IgD-negative memory B cell (primary cell): ENCODE measurements around the gene TMCC2. TPM values are rescaled to one million over a fixed set of nuclear protein-coding genes. Genes with fewer than 3 reads are reported as not detected.
A peak's percentile ranks its signal among the peaks of the same experiment; 100 is the strongest.

Experiments used
- H3K27ac Mint-ChIP-seq, 3 donors: one replicate each; pipeline ENCODE4 v1.8.0; 2020 to 2022; ENCODE audit warnings: mild to moderate bottlenecking in 3 of 3, mixed read lengths in 3 of 3, moderate library complexity in 1 of 3
- H3K27me3 Mint-ChIP-seq: one replicate; pipeline ENCODE4 v1.8.0; 2021; ENCODE audit warnings: mixed read lengths
- H3K36me3 Mint-ChIP-seq: one replicate; pipeline ENCODE4 v1.8.0; 2020; ENCODE audit warnings: mild to moderate bottlenecking, mixed read lengths
- H3K4me1 Mint-ChIP-seq, 3 donors: one replicate each; pipeline ENCODE4 v1.8.0; 2020 to 2022; ENCODE audit warnings: mixed read lengths in 3 of 3, mild to moderate bottlenecking in 1 of 3
- H3K4me3 Mint-ChIP-seq, 4 donors: one replicate each; pipeline ENCODE4 v1.8.0; 2020 to 2022; ENCODE audit warnings: mild to moderate bottlenecking in 4 of 4, mixed read lengths in 4 of 4, moderate library complexity in 3 of 4
- H3K9me3 Mint-ChIP-seq, 3 donors: one replicate each; pipeline ENCODE4 v1.8.0; 2020 to 2021; ENCODE audit warnings: mixed read lengths in 3 of 3, mild to moderate bottlenecking in 1 of 3
- polyA plus RNA-seq: library from polyadenylated mRNA; unstranded; fragments of 300-500 nt; fragmentation: Illumina TruSeq; gene quantifications from one replicate; pipeline ENCODE4 v1.2.3, GENCODE V29; 2021

Gene TMCC2
- polyA plus RNA-seq, 1 donor from 2014 or later = 0.11 TPM

GRCh38 chr1:205199931-205200299 lies 27.8 kb upstream of the TMCC2 start:
- Mint-ChIP-seq H3K27ac (no peak overlapping the region), H3K36me3 (peaks cover 7% of the 10 kb centered on the region), H3K4me3 (no peak overlapping the region), H3K4me1 (peaks cover 15 to 31% (median 22%) of the 10 kb centered on the region in 3 donors), H3K27me3 (no peaks in the 10 kb centered on the region), H3K9me3 (no peaks in the 10 kb centered on the region)

GRCh38 chr1:205204552-205204951 lies 23.2 kb upstream of the TMCC2 start:
- no peak overlapping the region for H3K4me3 Mint-ChIP-seq
- no peaks in the 10 kb centered on the region for H3K27me3 Mint-ChIP-seq
- H3K4me1 Mint-ChIP-seq = peaks cover 17 to 27% (median 22%) of the 10 kb centered on the region in 3 donors
- peak overlapping the region in 1 of 3 donors; percentile 57 for H3K27ac Mint-ChIP-seq
- peaks cover 2% of the 10 kb centered on the region for H3K36me3 Mint-ChIP-seq
- H3K9me3 Mint-ChIP-seq = no peaks in the 10 kb centered on the region

- no peaks in the 10 kb centered on the region for H3K9me3 Mint-ChIP-seq
- H3K27me3 Mint-ChIP-seq = no peaks in the 10 kb centered on the region
- no peak overlapping the region for H3K27ac Mint-ChIP-seq
- H3K4me3 Mint-ChIP-seq = no peak overlapping the region
- peaks cover 13 to 22% (median 20%) of the 10 kb centered on the region in 3 donors for H3K4me1 Mint-ChIP-seq
- H3K36me3 Mint-ChIP-seq = peaks cover 2% of the 10 kb centered on the region
Observed at GRCh38 chr1:205205055-205205454, 22.7 kb upstream of the TMCC2 start.

DNA sequence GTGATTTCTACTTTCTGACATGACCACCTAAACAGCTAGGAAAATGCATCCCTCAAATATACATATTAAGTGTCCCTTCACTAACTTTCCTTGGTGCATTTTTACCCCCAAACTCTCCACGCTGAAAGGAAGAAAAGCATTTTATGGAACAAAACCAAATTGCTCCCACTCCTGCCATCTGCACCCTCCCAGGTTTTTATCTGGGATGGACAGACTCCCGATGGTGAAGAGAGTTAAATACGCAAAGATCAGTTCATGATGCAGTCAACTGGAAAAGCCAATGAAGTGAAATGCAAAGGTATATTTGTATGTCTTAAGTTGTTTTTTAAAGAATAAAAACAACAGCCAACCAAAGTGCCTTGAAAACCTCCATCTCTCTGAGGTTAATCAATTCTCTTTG lies 18.9 kb upstream of the TMCC2 start:
- Mint-ChIP-seq H3K36me3 (no peaks in the 10 kb centered on the region), H3K4me3 (peak overlapping the region in 2 of 4 donors; percentile 63 to 71), H3K9me3 (no peaks in the 10 kb centered on the region), H3K27me3 (no peaks in the 10 kb centered on the region), H3K4me1 (peaks cover 23 to 34% (median 29%) of the 10 kb centered on the region in 3 donors), H3K27ac (peak overlapping the region in 1 of 3 donors; percentile 19)

- peak overlapping the region; percentile 55 to 99 (median 99) for H3K27ac Mint-ChIP-seq
- H3K4me1 Mint-ChIP-seq = peaks cover 20 to 38% (median 24%) of the 10 kb centered on the region in 3 donors
- H3K36me3 Mint-ChIP-seq = no peaks in the 10 kb centered on the region
- H3K4me3 Mint-ChIP-seq = peak overlapping the region; percentile 94 to 100 (median 97)
- H3K27me3 Mint-ChIP-seq = no peaks in the 10 kb centered on the region
- no peaks in the 10 kb centered on the region for H3K9me3 Mint-ChIP-seq
Observed at GRCh38 chr1:205210756-205211168, 17.0 kb upstream of the TMCC2 start.

- peak within 1 kb of the TSS; percentile 95 to 99 (median 99) for H3K27ac Mint-ChIP-seq
- no peaks in the 10 kb centered on the region for H3K27me3 Mint-ChIP-seq
- H3K4me1 Mint-ChIP-seq = peaks cover 20 to 38% (median 24%) of the 10 kb centered on the region in 3 donors
- no peaks in the 10 kb centered on the region for H3K36me3 Mint-ChIP-seq
- peak within 1 kb of the TSS; percentile 94 to 100 (median 97) for H3K4me3 Mint-ChIP-seq
- no peaks in the 10 kb centered on the region for H3K9me3 Mint-ChIP-seq
Observed at GRCh38 chr1:205211169-205211838, 16.4 kb upstream of the TMCC2 start, which contains the start of gene DSTYK. Gene DSTYK, minus strand, starts transcription at chr1:205211702. Its CDS starts 167 bp downstream, at chr1:205211535.

DNA sequence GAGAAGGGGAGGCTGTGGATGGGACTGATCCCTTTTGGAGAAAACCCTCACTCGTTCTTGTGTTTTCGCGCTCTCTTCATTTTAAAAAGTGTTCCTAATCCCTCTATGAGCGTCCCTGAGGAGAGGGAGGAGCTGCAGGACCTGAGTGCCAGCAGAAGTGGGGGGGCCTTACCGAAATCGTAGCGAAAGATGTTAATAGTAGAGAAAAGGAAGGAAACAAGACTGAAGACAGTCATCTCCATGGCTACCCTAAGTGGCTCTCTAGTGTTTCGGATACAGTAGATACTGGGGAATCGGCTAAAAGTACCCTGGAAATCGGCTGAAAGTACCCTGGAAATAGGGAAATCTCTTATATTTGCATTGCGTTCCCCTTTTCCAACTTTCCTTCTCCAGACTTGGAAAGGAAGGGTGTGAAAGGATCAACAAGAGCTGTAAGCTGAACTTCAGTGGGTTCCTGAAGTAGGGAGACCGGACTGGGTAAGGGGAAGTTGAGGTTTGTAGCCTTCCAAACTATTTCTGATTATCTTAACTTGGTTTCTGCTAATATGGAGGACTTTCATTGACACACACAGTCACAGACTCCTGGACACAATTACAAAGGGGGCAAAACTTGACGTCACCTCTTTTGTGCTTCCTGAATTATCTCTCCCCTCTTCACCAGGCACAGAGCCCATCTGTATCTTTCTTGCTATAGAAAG lies 15.8 kb upstream of the TMCC2 start:
- H3K9me3 Mint-ChIP-seq = no peaks in the 10 kb centered on the region

DNA sequence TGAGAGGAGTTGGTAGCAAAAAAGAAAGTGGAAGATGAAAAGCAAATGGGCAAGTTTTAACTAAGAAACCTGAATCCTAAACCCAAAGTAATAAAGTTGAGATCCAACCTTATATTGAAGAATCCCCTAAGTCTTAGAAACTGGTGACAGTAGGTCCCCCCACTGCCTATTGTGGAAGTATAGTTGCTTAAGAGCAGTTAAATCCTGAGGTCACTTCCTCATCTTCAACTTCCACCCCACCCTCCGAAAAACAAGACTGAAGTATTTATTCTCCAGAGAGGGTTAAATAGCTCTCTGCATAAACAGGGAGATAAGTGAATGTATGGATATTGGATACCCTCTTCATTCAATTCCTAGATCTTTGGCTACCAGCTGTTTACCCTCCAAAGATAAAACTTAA lies 13.0 kb upstream of the TMCC2 start:
- Mint-ChIP-seq H3K27me3 (no peaks in the 10 kb centered on the region), H3K36me3 (peaks cover 2% of the 10 kb centered on the region), H3K27ac (no peak overlapping the region), H3K9me3 (no peaks in the 10 kb centered on the region), H3K4me1 (peaks cover 19 to 31% (median 20%) of the 10 kb centered on the region in 3 donors), H3K4me3 (peak overlapping the region in 2 of 4 donors; percentile 2 to 6)

More for the DNA sequence above, 15.8 kb upstream of the TMCC2 start:
- H3K36me3 Mint-ChIP-seq = no peaks in the 10 kb centered on the region
- H3K27ac Mint-ChIP-seq = peak overlapping the region; percentile 95 to 99 (median 99)
- peak overlapping the region; percentile 94 to 100 (median 97) for H3K4me3 Mint-ChIP-seq
- H3K4me1 Mint-ChIP-seq = peaks cover 20 to 37% (median 24%) of the 10 kb centered on the region in 3 donors
- H3K27me3 Mint-ChIP-seq = no peaks in the 10 kb centered on the region

DNA sequence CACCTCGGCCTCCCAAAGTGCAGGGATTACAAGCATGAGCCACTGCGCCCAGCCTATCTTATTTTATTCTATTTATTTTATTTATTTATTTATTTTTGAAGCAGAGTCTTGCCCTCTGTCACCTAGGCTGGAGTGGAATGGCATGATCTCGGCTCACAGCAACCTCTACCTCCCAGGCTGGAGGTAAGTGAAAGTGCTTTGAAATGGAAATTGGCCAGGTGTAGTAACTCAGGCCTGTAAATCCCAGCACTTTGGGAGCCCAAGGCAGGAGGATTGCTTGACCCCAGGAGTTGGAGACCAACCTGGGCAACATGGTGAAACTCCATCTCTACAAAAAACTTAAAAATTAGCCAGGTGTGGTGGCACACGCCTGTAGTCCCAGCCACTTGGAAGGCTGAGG lies 11.2 kb upstream of the TMCC2 start:
- Mint-ChIP-seq H3K36me3 (peaks cover 2% of the 10 kb centered on the region), H3K27me3 (no peaks in the 10 kb centered on the region), H3K4me1 (peaks cover 10 to 22% (median 12%) of the 10 kb centered on the region in 3 donors), H3K4me3 (no peak overlapping the region), H3K9me3 (no peaks in the 10 kb centered on the region), H3K27ac (no peak overlapping the region)

- Mint-ChIP-seq H3K36me3 (peaks cover 2% of the 10 kb centered on the region), H3K4me3 (no peak overlapping the region), H3K27ac (no peak overlapping the region), H3K9me3 (no peaks in the 10 kb centered on the region), H3K4me1 (peaks cover 1 to 14% (median 3%) of the 10 kb centered on the region in 3 donors), H3K27me3 (no peaks in the 10 kb centered on the region)
Observed at GRCh38 chr1:205217418-205217817, 10.3 kb upstream of the TMCC2 start.

GRCh38 chr1:205220421-205220820 lies 7.3 kb upstream of the TMCC2 start:
- H3K36me3 Mint-ChIP-seq = peaks cover 2% of the 10 kb centered on the region
- H3K27ac Mint-ChIP-seq = no peak overlapping the region
- H3K4me1 Mint-ChIP-seq = peaks cover 0 to under 1% (median 0%) of the 10 kb centered on the region in 3 donors
- peaks cover 2% of the 10 kb centered on the region for H3K27me3 Mint-ChIP-seq
- H3K9me3 Mint-ChIP-seq = peaks cover 0 to 1% (median 0%) of the 10 kb centered on the region in 3 donors
- no peak overlapping the region for H3K4me3 Mint-ChIP-seq

DNA sequence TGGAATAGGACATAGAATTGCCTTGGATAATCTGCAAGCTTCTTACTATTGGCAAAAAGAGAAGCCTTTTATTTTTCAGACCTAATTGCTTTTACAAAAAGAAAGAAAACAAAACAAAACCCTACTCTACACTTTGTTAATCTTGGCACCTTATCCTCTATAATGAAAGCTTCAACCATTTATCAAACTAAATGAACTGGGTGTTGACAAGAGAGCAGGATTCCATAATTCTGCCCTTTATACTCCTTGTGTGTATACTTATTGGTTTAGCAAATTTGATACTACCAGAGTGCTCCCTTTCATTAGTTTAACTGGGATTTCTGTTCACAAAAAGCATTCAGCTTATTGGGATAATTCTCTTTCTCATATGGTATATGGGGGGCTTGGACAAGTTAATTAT lies 3.0 kb upstream of the TMCC2 start:
- H3K36me3 Mint-ChIP-seq = no peaks in the 10 kb centered on the region
- peaks cover 0 to 1% (median 0%) of the 10 kb centered on the region in 3 donors for H3K9me3 Mint-ChIP-seq
- peaks cover 2 to 13% (median 12%) of the 10 kb centered on the region in 3 donors for H3K4me1 Mint-ChIP-seq
- H3K4me3 Mint-ChIP-seq = no peak overlapping the region
- peaks cover 9% of the 10 kb centered on the region for H3K27me3 Mint-ChIP-seq
- no peak overlapping the region for H3K27ac Mint-ChIP-seq

DNA sequence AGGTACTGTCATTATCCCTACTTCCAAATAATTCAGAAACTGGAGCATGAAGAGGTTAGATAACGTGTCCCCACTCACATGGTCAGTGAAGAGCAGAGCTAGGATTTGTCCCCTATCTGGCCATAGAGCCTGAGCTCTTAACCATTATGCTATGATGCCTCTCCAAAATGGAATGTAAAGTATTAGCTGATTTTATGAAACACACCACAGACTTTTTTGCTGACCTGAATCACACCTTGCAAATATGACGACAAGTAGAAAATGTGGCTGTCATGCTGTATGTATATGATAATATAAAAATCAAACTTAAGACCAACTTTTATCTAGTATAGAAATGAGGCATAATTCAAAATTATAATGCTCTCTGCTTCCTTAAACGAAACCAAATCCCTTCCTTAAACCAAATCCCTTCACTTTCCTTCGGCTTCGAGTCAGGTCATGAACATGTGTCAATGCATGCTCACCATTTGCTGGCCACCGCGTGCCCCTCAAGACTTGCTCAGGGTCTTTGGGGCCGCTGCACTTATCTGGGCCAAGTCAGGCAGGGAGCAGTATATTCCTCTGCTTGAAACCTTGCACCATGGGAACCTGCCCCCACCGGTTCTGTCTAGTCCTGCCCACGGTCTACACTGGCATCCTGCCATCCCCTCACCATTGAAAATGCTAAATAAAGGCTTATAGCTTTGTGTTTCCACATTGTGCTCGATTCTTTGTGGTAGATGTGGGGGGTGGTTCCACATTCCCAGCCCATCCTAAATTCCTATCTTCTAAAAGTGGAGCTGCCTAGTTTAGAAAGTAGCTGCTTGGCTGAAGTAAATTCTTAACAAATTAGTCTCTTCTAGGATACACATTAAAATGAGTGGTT lies 1.6 kb upstream of the TMCC2 start:
- peak overlapping the region in 1 of 4 donors; percentile 89 for H3K4me3 Mint-ChIP-seq
- no peaks in the 10 kb centered on the region for H3K36me3 Mint-ChIP-seq
- peaks cover 10 to 19% (median 16%) of the 10 kb centered on the region in 3 donors for H3K4me1 Mint-ChIP-seq
- H3K27ac Mint-ChIP-seq = peak overlapping the region in 1 of 3 donors; percentile 17
- H3K27me3 Mint-ChIP-seq = peaks cover 9% of the 10 kb centered on the region
- peaks cover 0 to 1% (median 0%) of the 10 kb centered on the region in 3 donors for H3K9me3 Mint-ChIP-seq

DNA sequence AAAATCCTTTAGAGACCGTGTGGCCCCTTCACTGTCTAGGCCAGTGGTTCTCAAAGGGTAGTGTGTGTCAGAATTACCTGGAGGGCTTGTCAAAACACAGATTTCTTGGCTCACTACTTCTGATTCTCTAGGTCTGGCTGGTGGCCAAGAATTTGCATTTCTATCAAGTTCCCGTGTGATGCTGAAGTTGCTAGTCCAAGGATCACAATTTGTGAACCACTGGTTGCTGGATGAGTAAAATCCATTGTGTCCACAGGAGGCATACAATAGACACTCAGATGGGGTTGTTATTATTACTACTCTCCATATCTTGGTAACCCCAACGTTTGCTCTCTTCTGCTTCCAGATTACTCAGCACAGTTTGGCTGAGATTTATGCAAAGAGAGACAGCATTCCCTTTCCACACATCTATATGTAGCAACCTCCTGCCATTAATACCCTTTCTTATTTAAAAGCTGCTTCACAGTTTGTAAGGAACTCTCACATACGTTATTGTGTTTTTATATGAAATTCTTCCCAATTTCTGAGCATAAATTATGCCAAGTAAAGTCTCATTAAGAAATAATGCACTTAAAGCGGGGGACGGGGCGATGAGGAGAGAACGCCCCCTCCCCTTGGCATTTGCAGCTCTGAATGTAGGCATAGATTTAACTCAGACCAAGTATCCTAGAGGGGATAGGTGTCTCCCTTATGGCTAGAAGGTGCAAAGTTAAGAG lies 720 bp upstream of the TMCC2 start:
- Mint-ChIP-seq H3K27me3 (peaks cover 9% of the 10 kb centered on the region), H3K27ac (peak overlapping the region in 2 of 3 donors; percentile 63 to 88), H3K4me1 (peaks cover 10 to 21% (median 18%) of the 10 kb centered on the region in 3 donors), H3K36me3 (no peaks in the 10 kb centered on the region), H3K9me3 (peaks cover 0 to 1% (median 0%) of the 10 kb centered on the region in 3 donors), H3K4me3 (peak overlapping the region; percentile 83 to 89 (median 88))
